ENCODE data around the gene EFS.
"Not testable (repeated sequence)": the region's sequence is repeated elsewhere in the genome, so short reads cannot be mapped to it uniquely, and the experiment has no call there.

EFS gene

GRCh38 chr14:23387916-23388882 is 23.2 kb upstream of the EFS start:
- Mint-ChIP-seq H3K27ac (no peak overlapping the region), H3K4me1 (ENCODE audit: low read depth) (no peaks in the 10 kb centered on the region), H3K9me3 (no peaks in the 10 kb centered on the region), H3K36me3 (ENCODE audit: low read depth) (no peaks in the 10 kb centered on the region), H3K27me3 (ENCODE audit: low read depth) (peaks cover 7% of the 10 kb centered on the region), H3K4me3 (no peak overlapping the region)

GRCh38 chr14:23386999-23387398 is 22.0 kb upstream of the EFS start:
- H3K36me3 Mint-ChIP-seq (ENCODE audit: low read depth), result no peaks in the 10 kb centered on the region
- no peaks in the 10 kb centered on the region for H3K9me3 Mint-ChIP-seq
- H3K27me3 Mint-ChIP-seq (ENCODE audit: low read depth), result peaks cover 7% of the 10 kb centered on the region
- H3K4me3 Mint-ChIP-seq, result no peak overlapping the region
- H3K27ac Mint-ChIP-seq, result no peak overlapping the region
- no peaks in the 10 kb centered on the region for H3K4me1 Mint-ChIP-seq (ENCODE audit: low read depth)

GRCh38 chr14:23386266-23386657 is 21.3 kb upstream of the EFS start:
- not testable (repeated sequence) for H3K36me3 Mint-ChIP-seq (ENCODE audit: low read depth); H3K27ac Mint-ChIP-seq; H3K4me1 Mint-ChIP-seq (ENCODE audit: low read depth); H3K9me3 Mint-ChIP-seq; H3K4me3 Mint-ChIP-seq
- H3K27me3 Mint-ChIP-seq (ENCODE audit: low read depth), result peaks cover 10% of the 10 kb centered on the region

- no peak overlapping the region for H3K4me3 Mint-ChIP-seq
- H3K36me3 Mint-ChIP-seq (ENCODE audit: low read depth), result no peaks in the 10 kb centered on the region
- H3K4me1 Mint-ChIP-seq (ENCODE audit: low read depth), result no peaks in the 10 kb centered on the region
- peaks cover 10% of the 10 kb centered on the region for H3K27me3 Mint-ChIP-seq (ENCODE audit: low read depth)
- H3K9me3 Mint-ChIP-seq, result no peaks in the 10 kb centered on the region
- H3K27ac Mint-ChIP-seq, result no peak overlapping the region
Measured at GRCh38 chr14:23385642-23386265, 20.8 kb upstream of the EFS start.

- H3K9me3 Mint-ChIP-seq, result no peaks in the 10 kb centered on the region
- H3K27me3 Mint-ChIP-seq (ENCODE audit: low read depth), result peaks cover 10% of the 10 kb centered on the region
- H3K36me3 Mint-ChIP-seq (ENCODE audit: low read depth), result no peaks in the 10 kb centered on the region
- H3K4me1 Mint-ChIP-seq (ENCODE audit: low read depth), result no peaks in the 10 kb centered on the region
- H3K27ac Mint-ChIP-seq, result no peak overlapping the region
- H3K4me3 Mint-ChIP-seq, result no peak overlapping the region
Measured at GRCh38 chr14:23385244-23385641, 20.3 kb upstream of the EFS start.

- H3K4me3 Mint-ChIP-seq, result no peak overlapping the region
Measured at GRCh38 chr14:23384364-23385080, 19.6 kb upstream of the EFS start.

GRCh38 chr14:23382731-23383440 is 17.9 kb upstream of the EFS start:
- no peaks in the 10 kb centered on the region for H3K4me1 Mint-ChIP-seq (ENCODE audit: low read depth)
- no peak overlapping the region for H3K27ac Mint-ChIP-seq
- H3K9me3 Mint-ChIP-seq, result no peaks in the 10 kb centered on the region
- H3K36me3 Mint-ChIP-seq (ENCODE audit: low read depth), result no peaks in the 10 kb centered on the region
- H3K4me3 Mint-ChIP-seq, result no peak overlapping the region
- peaks cover 10% of the 10 kb centered on the region for H3K27me3 Mint-ChIP-seq (ENCODE audit: low read depth)

More at GRCh38 chr14:23384364-23385080, 19.6 kb upstream of the EFS start:
- H3K9me3 Mint-ChIP-seq, result no peaks in the 10 kb centered on the region
- peaks cover 10% of the 10 kb centered on the region for H3K27me3 Mint-ChIP-seq (ENCODE audit: low read depth)
- H3K27ac Mint-ChIP-seq, result no peak overlapping the region
- H3K4me1 Mint-ChIP-seq (ENCODE audit: low read depth), result no peaks in the 10 kb centered on the region
- no peaks in the 10 kb centered on the region for H3K36me3 Mint-ChIP-seq (ENCODE audit: low read depth)

- no peak overlapping the region for H3K4me3 Mint-ChIP-seq
- peaks cover 10% of the 10 kb centered on the region for H3K27me3 Mint-ChIP-seq (ENCODE audit: low read depth)
- H3K4me1 Mint-ChIP-seq (ENCODE audit: low read depth), result no peaks in the 10 kb centered on the region
- no peaks in the 10 kb centered on the region for H3K36me3 Mint-ChIP-seq (ENCODE audit: low read depth)
- no peak overlapping the region for H3K27ac Mint-ChIP-seq
- H3K9me3 Mint-ChIP-seq, result no peaks in the 10 kb centered on the region
Measured at GRCh38 chr14:23382276-23382675, 17.3 kb upstream of the EFS start.

- H3K27ac Mint-ChIP-seq, result no peak overlapping the region
- no peaks in the 10 kb centered on the region for H3K4me1 Mint-ChIP-seq (ENCODE audit: low read depth)
- no peaks in the 10 kb centered on the region for H3K9me3 Mint-ChIP-seq
- H3K4me3 Mint-ChIP-seq, result no peak overlapping the region
- no peaks in the 10 kb centered on the region for H3K36me3 Mint-ChIP-seq (ENCODE audit: low read depth)
- H3K27me3 Mint-ChIP-seq (ENCODE audit: low read depth), result peaks cover 10% of the 10 kb centered on the region
Measured at GRCh38 chr14:23381871-23382270, 16.9 kb upstream of the EFS start.

- H3K4me1 Mint-ChIP-seq (ENCODE audit: low read depth), result no peaks in the 10 kb centered on the region
Measured at GRCh38 chr14:23380976-23381375, 16.0 kb upstream of the EFS start.

GRCh38 chr14:23380197-23380914 is 15.4 kb upstream of the EFS start:
- Mint-ChIP-seq H3K9me3 (no peaks in the 10 kb centered on the region), H3K36me3 (ENCODE audit: low read depth) (no peaks in the 10 kb centered on the region), H3K4me1 (ENCODE audit: low read depth) (no peaks in the 10 kb centered on the region), H3K27me3 (ENCODE audit: low read depth) (peaks cover 10% of the 10 kb centered on the region), H3K27ac (no peak overlapping the region), H3K4me3 (no peak overlapping the region)

More at GRCh38 chr14:23380976-23381375, 16.0 kb upstream of the EFS start:
- Mint-ChIP-seq H3K36me3 (ENCODE audit: low read depth) (no peaks in the 10 kb centered on the region), H3K9me3 (no peaks in the 10 kb centered on the region), H3K27me3 (ENCODE audit: low read depth) (peaks cover 10% of the 10 kb centered on the region), H3K27ac (no peak overlapping the region), H3K4me3 (no peak overlapping the region)

GRCh38 chr14:23379366-23380196 is 14.6 kb upstream of the EFS start:
- peaks cover 4% of the 10 kb centered on the region for H3K27me3 Mint-ChIP-seq (ENCODE audit: low read depth)
- no peak overlapping the region for H3K27ac Mint-ChIP-seq
- H3K9me3 Mint-ChIP-seq, result no peaks in the 10 kb centered on the region
- no peaks in the 10 kb centered on the region for H3K4me1 Mint-ChIP-seq (ENCODE audit: low read depth)
- H3K4me3 Mint-ChIP-seq, result no peak overlapping the region
- H3K36me3 Mint-ChIP-seq (ENCODE audit: low read depth), result no peaks in the 10 kb centered on the region

GRCh38 chr14:23378612-23379220 is 13.7 kb upstream of the EFS start:
- Mint-ChIP-seq H3K27ac (no peak overlapping the region), H3K4me3 (no peak overlapping the region), H3K9me3 (no peaks in the 10 kb centered on the region), H3K36me3 (ENCODE audit: low read depth) (no peaks in the 10 kb centered on the region), H3K4me1 (ENCODE audit: low read depth) (no peaks in the 10 kb centered on the region), H3K27me3 (ENCODE audit: low read depth) (peaks cover 4% of the 10 kb centered on the region)

Measured in T-helper 1 cell treated with Interleukin-12 subunit alpha and Interleukin-12 subunit beta and Interleukin-4 antibody, amounts not matched to agents 30 μg/mL and 1 μg/mL, for 36 hours (primary cell).